Natural killer cell (primary cell): ENCODE measurements around the gene RBL2. TPM values are rescaled to one million over a fixed set of nuclear protein-coding genes. Genes with fewer than 3 reads are reported as not detected.

Experiments used
- ATAC-seq, 3 donors: fragments of 150-1000 bp in 2 of 3; fragments of 200-7000 bp in 1 of 3; cut with Tn5 transposase; 1 replicate in 1 of 3; 2 replicates in 2 of 3; pipeline ENCODE4 v1.10.0; 2021; ENCODE audit warnings: mild to moderate bottlenecking in 2 of 3, moderate library complexity in 2 of 3
- DNase-seq, 2 donors: peaks; one replicate each; pipeline versions ENCODE4 v3.0.0 to v3.0.0-alpha.2; 2013 to 2021; ENCODE audit warnings: mixed read lengths in 1 of 2
- H3K27ac ChIP-seq: one replicate; pipeline ENCODE4 v1.5.1; 2013; ENCODE audit warnings: mild to moderate bottlenecking, low read length
- H3K27me3 ChIP-seq: one replicate; pipeline ENCODE4 v1.6.1; 2013; ENCODE audit warnings: low read length; ENCODE audit not compliant: control insufficient read depth, insufficient read depth
- H3K36me3 ChIP-seq: one replicate; pipeline ENCODE4 v1.6.1; 2013; ENCODE audit warnings: low read length; ENCODE audit not compliant: control insufficient read depth, insufficient read depth
- H3K4me1 ChIP-seq: one replicate; pipeline ENCODE4 v1.6.1; 2013; ENCODE audit warnings: low read length; ENCODE audit not compliant: control insufficient read depth, insufficient read depth
- H3K4me3 ChIP-seq: one replicate; pipeline ENCODE4 v1.5.1; 2013; ENCODE audit warnings: low read length
- H3K9me3 ChIP-seq: one replicate; pipeline ENCODE4 v1.6.1; 2013; ENCODE audit warnings: low read length; ENCODE audit not compliant: control insufficient read depth, insufficient read depth
- H3K27ac Mint-ChIP-seq, 2 donors: one replicate each; pipeline ENCODE4 v1.8.0; 2022; ENCODE audit warnings: mild to moderate bottlenecking in 2 of 2, mixed read lengths in 2 of 2, moderate library complexity in 1 of 2
- H3K27me3 Mint-ChIP-seq, 2 donors: one replicate each; pipeline ENCODE4 v1.8.0; 2022; ENCODE audit warnings: low read depth in 2 of 2, mixed read lengths in 2 of 2
- H3K36me3 Mint-ChIP-seq: one replicate; pipeline ENCODE4 v1.8.0; 2022; ENCODE audit warnings: mixed read lengths
- H3K4me1 Mint-ChIP-seq, 2 donors: one replicate each; pipeline ENCODE4 v1.8.0; 2022; ENCODE audit warnings: mixed read lengths in 2 of 2
- H3K4me3 Mint-ChIP-seq: one replicate; pipeline ENCODE4 v1.8.0; 2022; ENCODE audit warnings: mild to moderate bottlenecking, moderate library complexity, mixed read lengths
- H3K9me3 Mint-ChIP-seq, 2 donors: one replicate each; pipeline ENCODE4 v1.8.0; 2022; ENCODE audit warnings: mixed read lengths in 2 of 2
- CTCF ChIP-seq: fragments of 200-600 bp; IDR thresholded peaks from one replicate; pipeline ENCODE4 v1.8.0; 2022; ENCODE audit warnings: antibody characterized with exemption
- WGBS: methylation state at CpG from one replicate; pipeline ENCODE4 v1.1.7; 2013; ENCODE audit warnings: missing lambda C conversion rate; ENCODE audit not compliant: insufficient coverage; 5-methylcytosine and 5-hydroxymethylcytosine counted together
- intact Hi-C: fragments of 100-400 bp; cut with micrococcal nuclease; formaldehyde crosslinking; loops from one replicate; pipeline ENCODE4 v1.14.2; 2022
- total RNA-seq, 4 donors: library from RNA; stranded (reverse); fragments of 120-200 nt in 1 of 4; gene quantifications; one replicate each; pipeline versions ENCODE4 v1.2.3 to v1.2.4, GENCODE V29; 2013 to 2022

RBL2 gene
- total RNA-seq, 3 donors from 2014 or later (not counting 1 experiment from before 2014, with no cell fraction given): 140 to 222 (median 175) TPM

GRCh38 chr16:53413864-53414263 is 20.4 kb upstream of the RBL2 start:
- DNase-seq: no peak
- Mint-ChIP-seq H3K9me3 (no peaks in the 10 kb centered on the region), H3K4me1 (peaks cover 0 to 4% of the 10 kb centered on the region in 2 donors), H3K36me3 (no peaks in the 10 kb centered on the region), H3K4me3 (no peak overlapping the region), H3K27me3 (peaks cover 6 to 8% of the 10 kb centered on the region in 2 donors), H3K27ac (no peak overlapping the region)
- no peak for TF ChIP-seq CTCF
- intact Hi-C loops: no loop called here
- H3K4me1 ChIP-seq: no peaks in the 10 kb centered on the region
- WGBS: 96% methylated on average over 18 of the region's 18 CpGs
- no peak overlapping the region for H3K4me3 ChIP-seq
- H3K36me3 ChIP-seq: no peaks in the 10 kb centered on the region
- no peak for ATAC-seq
- no peaks in the 10 kb centered on the region for H3K27me3 ChIP-seq
- H3K9me3 ChIP-seq: no peaks in the 10 kb centered on the region
- no peak overlapping the region for H3K27ac ChIP-seq

- H3K4me1 ChIP-seq: no peaks in the 10 kb centered on the region
- no peak overlapping the region for H3K27ac Mint-ChIP-seq
- intact Hi-C loops: no loop called here
These were observed 19.9 kb upstream of the RBL2 start for GRCh38 chr16:53414381-53414780.

GRCh38 chr16:53415504-53415903 is 18.8 kb upstream of the RBL2 start:
- ATAC-seq (no peak), DNase-seq (no peak)
- intact Hi-C loops: no loop called here
- no peaks in the 10 kb centered on the region for H3K4me1 ChIP-seq
- no peaks in the 10 kb centered on the region for H3K36me3 ChIP-seq
- 9% methylated on average over 4 of the region's 4 CpGs for WGBS
- Mint-ChIP-seq H3K36me3 (no peaks in the 10 kb centered on the region), H3K27ac (no peak overlapping the region), H3K27me3 (peaks cover 6 to 8% of the 10 kb centered on the region in 2 donors), H3K4me3 (no peak overlapping the region), H3K9me3 (no peaks in the 10 kb centered on the region), H3K4me1 (peaks cover 0 to 4% of the 10 kb centered on the region in 2 donors)
- no peaks in the 10 kb centered on the region for H3K27me3 ChIP-seq
- no peak overlapping the region for H3K27ac ChIP-seq
- H3K4me3 ChIP-seq: no peak overlapping the region
- H3K9me3 ChIP-seq: no peaks in the 10 kb centered on the region
- TF ChIP-seq CTCF: no peak

More at GRCh38 chr16:53414381-53414780, 19.9 kb upstream of the RBL2 start:
- peaks cover 6 to 8% of the 10 kb centered on the region in 2 donors for H3K27me3 Mint-ChIP-seq
- Histone ChIP-seq H3K27ac (no peak overlapping the region), H3K36me3 (no peaks in the 10 kb centered on the region), H3K4me3 (no peak overlapping the region), H3K27me3 (no peaks in the 10 kb centered on the region), H3K9me3 (no peaks in the 10 kb centered on the region)
- H3K9me3 Mint-ChIP-seq: no peaks in the 10 kb centered on the region
- peaks cover 0 to 4% of the 10 kb centered on the region in 2 donors for H3K4me1 Mint-ChIP-seq
- DNase-seq (no peak), ATAC-seq (no peak)
- no peak for TF ChIP-seq CTCF
- WGBS: 94% methylated on average over 16 of the region's 16 CpGs
- H3K36me3 Mint-ChIP-seq: no peaks in the 10 kb centered on the region
- H3K4me3 Mint-ChIP-seq: no peak overlapping the region

- no peak overlapping the region for H3K27ac ChIP-seq
- H3K9me3 Mint-ChIP-seq: no peaks in the 10 kb centered on the region
- no peaks in the 10 kb centered on the region for H3K36me3 ChIP-seq
- ATAC-seq (no peak), DNase-seq (no peak)
- H3K27me3 ChIP-seq: no peaks in the 10 kb centered on the region
- no peak overlapping the region for H3K27ac Mint-ChIP-seq
- no peak overlapping the region for H3K4me3 ChIP-seq
- H3K4me1 ChIP-seq: no peaks in the 10 kb centered on the region
- H3K9me3 ChIP-seq: no peaks in the 10 kb centered on the region
- H3K4me3 Mint-ChIP-seq: no peak overlapping the region
- 63% methylated on average over 4 of the region's 4 CpGs for WGBS
- H3K4me1 Mint-ChIP-seq: peaks cover 0 to 4% of the 10 kb centered on the region in 2 donors
- TF ChIP-seq CTCF: no peak
- no peaks in the 10 kb centered on the region for H3K36me3 Mint-ChIP-seq
- intact Hi-C loops: no loop called here
- H3K27me3 Mint-ChIP-seq: peaks cover 2 to 8% of the 10 kb centered on the region in 2 donors
These were observed 17.3 kb upstream of the RBL2 start for GRCh38 chr16:53417011-53417410.
